GM18520 (cell line): ENCODE data around the gene PJVK.
A peak's percentile ranks its signal among the peaks of the same experiment; 100 is the strongest.
"Not testable (repeated sequence)": the region's sequence is repeated elsewhere in the genome, so short reads cannot be mapped to it uniquely, and the experiment has no call there.

Experiments
- ATAC-seq: cut with Tn5 transposase; IDR thresholded peaks from one replicate; pipeline ENCODE4 v1.9.1; 2021; ENCODE audit not compliant: unreplicated experiment

PJVK gene

GRCh38 chr2:178428396-178428806 is 22.8 kb upstream of the PJVK start:
- no peak for ATAC-seq

DNA sequence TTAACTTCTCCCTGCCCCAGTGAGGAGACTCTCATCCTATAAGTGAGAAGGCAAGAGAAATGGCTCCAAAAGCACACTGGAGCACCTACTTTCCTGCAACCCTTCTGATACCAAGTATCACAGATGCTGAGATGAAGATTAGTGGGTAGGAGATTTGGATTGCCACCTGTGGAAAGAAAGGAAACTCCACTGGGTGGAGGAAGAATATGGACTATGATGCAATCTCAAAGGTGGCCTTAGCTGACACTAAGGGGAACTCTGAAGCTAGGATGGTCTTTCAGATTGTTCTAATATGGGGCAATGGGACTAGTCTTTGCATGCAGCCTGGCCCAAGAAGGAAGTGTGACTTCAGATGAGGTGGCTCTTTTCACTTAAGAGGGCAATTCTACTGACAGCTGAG is 21.8 kb upstream of the PJVK start:
- ATAC-seq = no peak

DNA sequence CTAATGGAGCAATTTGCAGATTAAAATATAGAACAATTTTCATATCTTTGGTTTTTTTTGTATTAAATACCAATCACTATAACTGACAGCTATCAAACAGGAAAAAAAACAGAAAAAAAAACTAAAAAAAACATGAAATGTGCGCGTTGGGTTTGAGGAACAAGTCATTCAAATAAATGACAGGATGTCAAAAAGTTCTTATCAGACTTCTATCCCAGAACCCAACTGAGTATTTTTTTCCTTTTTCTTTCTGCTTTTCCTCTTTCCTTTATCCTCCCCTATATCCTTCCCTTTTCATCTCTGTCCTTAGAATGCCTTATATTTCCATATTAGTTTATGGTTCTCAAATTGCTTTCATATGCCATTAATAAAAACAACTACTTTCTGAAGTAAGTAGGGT is 14.5 kb upstream of the PJVK start:
- no peak for ATAC-seq

GRCh38 chr2:178441426-178441825 is 9.8 kb upstream of the PJVK start:
- no peak for ATAC-seq

DNA sequence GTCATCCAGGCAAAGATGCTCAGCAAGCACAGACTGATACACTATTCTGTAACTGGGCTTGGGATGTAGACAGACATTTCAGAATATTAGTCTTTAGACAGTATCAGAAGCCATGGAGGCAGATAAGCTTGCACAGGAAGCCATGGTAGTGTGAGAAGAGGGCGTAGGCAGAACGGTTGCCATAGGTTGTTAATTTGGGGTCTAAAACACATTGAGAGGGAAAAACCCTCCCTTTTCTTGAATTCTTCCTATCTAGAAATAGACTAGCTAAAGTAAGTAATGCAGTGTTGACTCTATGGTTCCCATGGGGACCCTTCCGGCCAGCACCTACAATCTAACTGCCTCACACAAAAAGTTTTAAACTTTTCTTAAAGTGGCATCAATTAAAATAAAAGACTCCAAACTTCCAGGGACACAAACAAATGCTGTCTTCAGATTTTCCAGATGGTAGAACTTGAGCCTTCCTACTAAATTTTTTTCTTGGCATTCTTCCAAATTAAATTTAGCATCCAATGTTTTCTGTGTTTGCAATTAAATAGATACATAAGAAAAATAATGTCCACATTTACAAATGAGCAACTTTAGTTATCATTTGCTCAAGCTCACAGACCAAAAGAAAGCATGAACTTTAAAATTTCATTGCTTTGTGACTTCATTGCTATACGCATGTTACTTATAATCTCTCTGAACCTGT is 2.1 kb upstream of the PJVK start:
- no peak for ATAC-seq

DNA sequence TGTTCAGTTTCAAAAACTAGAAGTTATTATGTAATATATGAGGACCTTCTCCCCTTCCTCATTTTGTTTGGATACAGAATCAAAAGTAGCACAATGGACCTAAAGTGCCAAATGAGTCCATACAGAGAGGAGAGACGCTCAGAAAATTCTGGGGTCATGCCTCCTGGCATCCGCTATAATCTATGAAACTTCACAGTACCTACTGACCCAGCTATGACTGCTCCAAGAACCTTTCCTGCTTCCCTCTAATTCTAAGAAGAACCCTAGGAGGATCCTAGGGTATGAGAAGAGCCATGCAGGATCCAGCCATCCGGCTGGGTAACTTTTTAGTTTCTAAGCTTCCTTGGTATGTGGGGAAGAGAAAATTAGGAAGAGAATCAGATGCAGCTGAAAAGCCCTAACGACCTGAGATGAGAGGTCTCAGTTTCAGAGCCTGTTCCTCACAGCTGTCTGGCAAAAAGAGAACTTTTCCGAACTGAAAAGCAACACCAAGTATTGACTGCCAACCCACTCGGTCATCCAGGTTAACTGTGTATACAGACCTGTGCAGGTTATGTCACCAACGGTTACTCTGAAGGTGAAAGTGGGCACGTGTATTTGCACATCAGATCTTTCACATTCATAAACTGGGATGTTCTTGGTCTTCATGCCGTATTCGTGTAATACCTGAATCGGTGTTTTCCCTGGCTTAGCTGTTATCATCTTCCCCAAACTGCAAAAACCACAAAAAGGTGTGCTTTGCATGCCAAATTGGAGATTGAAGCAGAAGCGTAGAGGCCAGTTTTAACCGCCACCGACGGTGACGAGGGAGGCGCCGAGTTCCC is 1.3 kb upstream of the PJVK start:
- peak; percentile 33 for ATAC-seq

DNA sequence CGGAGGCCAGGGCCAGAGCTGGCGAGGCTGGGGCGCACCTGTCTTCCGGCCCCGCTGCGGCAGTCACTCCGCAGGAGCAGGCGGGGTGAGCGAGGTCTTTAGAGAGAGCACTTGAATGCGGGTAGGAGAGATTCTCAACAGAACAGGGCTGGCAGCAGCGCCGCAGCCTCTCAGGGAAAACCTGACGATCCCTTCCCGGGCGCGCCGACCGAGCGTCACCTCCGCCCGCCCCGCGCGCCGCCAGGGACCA is 729 bp upstream of the PJVK start:
- no peak for ATAC-seq

- ATAC-seq = no peak
These were observed 1.2 kb downstream of the PJVK start for GRCh38 chr2:178452334-178452733.

DNA sequence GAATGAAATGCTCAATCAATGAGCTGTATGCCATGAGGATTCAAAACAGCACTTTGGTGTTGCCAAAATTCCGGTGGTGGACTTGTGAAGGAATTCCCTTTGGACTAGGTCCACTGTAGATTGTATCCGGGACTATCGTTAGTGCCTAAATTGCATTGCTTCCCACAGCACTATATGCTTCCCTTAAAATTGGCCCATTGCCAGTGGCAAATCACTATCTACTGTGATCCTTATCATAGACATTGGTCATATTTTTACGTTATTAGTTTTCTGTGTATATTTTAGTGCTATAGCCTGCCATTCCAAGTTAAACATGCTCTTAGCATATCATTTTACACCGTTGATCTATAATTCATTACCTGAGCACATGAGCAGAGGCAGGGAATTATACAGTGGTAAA is 1.7 kb downstream of the PJVK start:
- ATAC-seq = no peak

- no peak for ATAC-seq
These were observed 4.8 kb downstream of the PJVK start for GRCh38 chr2:178455947-178456346.

GRCh38 chr2:178457390-178457886 is 6.3 kb downstream of the PJVK start:
- no peak for ATAC-seq

DNA sequence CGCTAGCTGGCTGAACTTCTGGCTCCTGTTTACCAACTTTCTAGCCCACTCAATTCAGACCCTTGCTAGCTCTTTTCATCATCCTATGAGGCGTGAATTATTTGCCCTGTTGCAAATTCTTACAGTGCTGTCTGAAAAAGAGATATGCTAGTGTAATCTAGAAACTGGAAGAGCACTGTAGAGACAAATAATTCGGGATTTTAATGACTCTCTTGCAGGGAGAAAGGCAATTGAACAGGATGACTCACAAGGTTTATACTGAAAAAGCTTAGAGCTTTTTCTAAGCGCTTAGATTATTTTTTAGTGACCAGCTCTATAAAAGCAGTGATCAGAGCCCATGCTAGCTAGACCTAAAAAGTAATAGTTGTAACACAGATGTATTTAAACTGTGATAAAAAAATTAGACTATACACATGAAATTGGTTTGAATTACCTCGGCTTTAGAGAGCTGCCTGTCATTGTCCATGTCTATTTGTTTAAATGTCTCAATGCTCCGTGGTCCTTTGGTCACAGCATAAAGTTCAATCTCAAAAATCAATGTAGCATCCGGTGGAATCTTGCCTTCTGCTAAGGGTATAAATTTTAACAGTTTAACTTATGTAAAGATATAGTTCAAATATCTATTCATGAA is 18.2 kb downstream of the PJVK start:
- no peak for ATAC-seq

DNA sequence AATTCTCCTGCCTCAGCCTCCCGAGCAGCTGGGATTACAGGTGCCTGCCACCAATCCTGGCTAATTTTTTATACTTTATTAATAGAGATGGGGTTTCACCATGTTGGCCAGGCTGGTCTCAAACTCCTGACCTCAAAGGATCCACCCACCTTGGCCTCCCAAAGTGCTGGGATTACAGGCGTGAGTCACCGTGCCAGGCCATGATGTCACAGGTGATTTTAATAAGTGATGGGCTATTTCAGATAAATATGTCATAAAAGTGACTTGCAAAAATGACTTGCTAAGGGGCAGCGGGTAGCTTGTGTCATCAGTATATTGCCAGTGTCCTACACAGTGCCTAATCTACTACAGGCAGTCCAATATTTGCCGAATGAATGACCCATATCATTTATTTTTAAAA is 20.1 kb downstream of the PJVK start:
- ATAC-seq = not testable (repeated sequence)

GRCh38 chr2:178473373-178473772 is 22.2 kb downstream of the PJVK start:
- no peak for ATAC-seq

DNA sequence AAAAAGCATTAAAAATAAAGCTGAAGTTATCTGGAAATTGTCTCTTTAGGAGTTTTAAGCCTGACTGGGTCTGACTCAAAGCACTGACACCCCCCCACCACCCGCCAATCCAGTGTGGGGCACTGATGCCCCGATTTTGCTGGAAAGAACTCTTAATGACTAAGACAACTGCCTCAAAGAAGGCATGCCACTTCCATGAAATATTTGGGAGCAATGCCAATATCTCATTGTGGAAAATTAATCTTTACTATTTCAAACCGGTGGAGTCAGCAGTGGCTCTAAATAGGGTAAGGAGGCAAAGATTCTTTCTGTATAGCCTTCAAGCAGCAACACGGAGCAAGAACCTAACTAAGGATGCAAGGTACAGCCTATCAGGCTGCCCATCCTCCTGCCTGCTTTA is 22.8 kb downstream of the PJVK start:
- no peak for ATAC-seq

DNA sequence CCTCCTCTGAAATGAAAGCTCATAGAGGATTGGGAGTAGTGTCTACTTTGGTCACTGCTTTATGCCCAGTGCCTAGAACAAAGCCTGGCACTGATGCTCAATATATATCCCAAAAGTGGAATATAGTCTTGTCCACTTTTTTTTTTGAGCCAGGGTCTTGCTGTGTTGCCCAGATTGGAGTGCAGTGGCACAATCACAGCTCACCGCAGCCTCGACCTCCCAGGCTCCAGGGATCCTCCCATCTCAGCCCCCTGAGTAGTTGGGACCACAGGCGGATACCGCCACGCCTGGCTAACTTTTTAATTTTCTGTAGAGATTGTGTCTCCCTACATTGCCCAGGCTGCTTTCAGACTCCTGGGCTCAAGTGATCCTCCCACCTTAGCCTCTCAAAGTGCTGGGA is 23.4 kb downstream of the PJVK start:
- ATAC-seq = no peak

- ATAC-seq = no peak
These were observed 25.3 kb downstream of the PJVK start for GRCh38 chr2:178476477-178476876.

GRCh38 chr2:178477443-178478129 is 26.4 kb downstream of the PJVK start:
- no peak for ATAC-seq

GRCh38 chr2:178478130-178478438 is 26.9 kb downstream of the PJVK start:
- peak; percentile 0 for ATAC-seq

GRCh38 chr2:178478439-178479274 is 27.5 kb downstream of the PJVK start, which contains the start of gene FKBP7:
TSS of gene FKBP7 (minus strand) at chr2:178478600. CDS start at chr2:178478499, 101 bp downstream.
- ATAC-seq = peak; percentile 26

- no peak for ATAC-seq
These were observed 28.1 kb downstream of the PJVK start for GRCh38 chr2:178479275-178479616.
